AG04450 (cell line): ENCODE data around the gene ANKRD6. TPM values are rescaled to one million over a fixed set of nuclear protein-coding genes. Genes with fewer than 3 reads are reported as not detected.

Experiments used
- CTCF ChIA-PET: fragments of 300-600, 350-600 bp; formaldehyde crosslinking; extraction: SDS; loops from one replicate; lab custom pipeline; 2022; ENCODE audit warnings: antibody characterized with exemption, inconsistent platforms; lab: Charles Lee
- POLR2A ChIA-PET: fragments of 350-600 bp; formaldehyde crosslinking; extraction: SDS; loops from one replicate; lab custom pipeline; 2021; ENCODE audit warnings: antibody characterized with exemption, inconsistent platforms; lab: Yijun Ruan, JAX
- DNase-seq: peaks from one replicate; pipeline ENCODE4 v3.0.0-alpha.2; 2011; ENCODE audit warnings: low read depth, low spot score
- H3K27ac ChIP-seq: one replicate; pipeline ENCODE4 v1.5.1; 2012; ENCODE audit warnings: low read depth, low read length, control low read depth
- H3K27me3 ChIP-seq: one replicate; pipeline ENCODE4 v1.6.0; 2012; ENCODE audit warnings: low read length; ENCODE audit not compliant: control insufficient read depth, insufficient read depth
- H3K4me3 ChIP-seq: 2 replicates; pipeline ENCODE4 v1.5.1; 2011; ENCODE audit warnings: mild to moderate bottlenecking, low read depth, low read length, control low read depth
- H3K9me3 ChIP-seq: 2 replicates; pipeline ENCODE4 v1.5.1; 2012; ENCODE audit warnings: low read length; ENCODE audit not compliant: control insufficient read depth, insufficient read depth
- polyA plus RNA-seq: library from polyadenylated mRNA; depleted of rRNA; stranded (reverse); fragments of >200 nt; gene quantifications from 2 replicates; pipeline ENCODE4 v1.2.3, GENCODE V29; 2011
- TF ChIP-seq, protein P1 (sequence below): IDR thresholded peaks from 2 replicates; pipeline ENCODE4 v1.5.1; 2011; ENCODE audit warnings: low read depth, low read length, control low read depth, inconsistent platforms

ANKRD6 gene
- polyA plus RNA-seq, 1 experiment, result 0.10 TPM

DNA sequence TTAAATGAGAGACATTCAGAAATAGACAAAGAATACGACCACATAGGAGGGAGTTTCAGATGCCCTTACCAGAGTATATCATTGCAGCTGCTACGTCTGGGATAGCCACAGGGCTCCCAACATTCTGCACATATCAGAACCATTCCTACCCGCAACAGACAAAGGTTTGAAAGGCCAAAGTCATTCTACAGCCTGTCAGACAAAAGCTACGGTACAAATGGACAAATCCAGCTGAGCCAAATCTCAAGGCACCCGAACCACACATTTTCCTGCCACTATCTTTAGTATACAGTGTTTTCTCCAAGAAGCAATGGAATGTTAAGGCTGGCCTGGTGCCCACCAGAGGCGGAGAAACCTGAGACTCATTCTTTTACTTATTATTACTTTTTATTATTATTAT lies 236.1 kb downstream of the ANKRD6 start:
- ChIA-PET CTCF (no interaction called here), POLR2A (no interaction called here)
- Histone ChIP-seq H3K4me3 (no peak overlapping the region), H3K27ac (no peak overlapping the region), H3K27me3 (no peaks in the 10 kb centered on the region), H3K9me3 (no peaks in the 10 kb centered on the region)
- TF ChIP-seq, protein P1, sequence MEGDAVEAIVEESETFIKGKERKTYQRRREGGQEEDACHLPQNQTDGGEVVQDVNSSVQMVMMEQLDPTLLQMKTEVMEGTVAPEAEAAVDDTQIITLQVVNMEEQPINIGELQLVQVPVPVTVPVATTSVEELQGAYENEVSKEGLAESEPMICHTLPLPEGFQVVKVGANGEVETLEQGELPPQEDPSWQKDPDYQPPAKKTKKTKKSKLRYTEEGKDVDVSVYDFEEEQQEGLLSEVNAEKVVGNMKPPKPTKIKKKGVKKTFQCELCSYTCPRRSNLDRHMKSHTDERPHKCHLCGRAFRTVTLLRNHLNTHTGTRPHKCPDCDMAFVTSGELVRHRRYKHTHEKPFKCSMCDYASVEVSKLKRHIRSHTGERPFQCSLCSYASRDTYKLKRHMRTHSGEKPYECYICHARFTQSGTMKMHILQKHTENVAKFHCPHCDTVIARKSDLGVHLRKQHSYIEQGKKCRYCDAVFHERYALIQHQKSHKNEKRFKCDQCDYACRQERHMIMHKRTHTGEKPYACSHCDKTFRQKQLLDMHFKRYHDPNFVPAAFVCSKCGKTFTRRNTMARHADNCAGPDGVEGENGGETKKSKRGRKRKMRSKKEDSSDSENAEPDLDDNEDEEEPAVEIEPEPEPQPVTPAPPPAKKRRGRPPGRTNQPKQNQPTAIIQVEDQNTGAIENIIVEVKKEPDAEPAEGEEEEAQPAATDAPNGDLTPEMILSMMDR, result no peak
- DNase-seq, result no peak

GRCh38 chr6:89670935-89671565 lies 238.1 kb downstream of the ANKRD6 start:
- ChIA-PET CTCF (no interaction called here), POLR2A (no interaction called here)
- Histone ChIP-seq H3K27ac (no peak overlapping the region), H3K27me3 (no peaks in the 10 kb centered on the region), H3K4me3 (no peak overlapping the region), H3K9me3 (no peaks in the 10 kb centered on the region)
- DNase-seq, result no peak
- TF ChIP-seq, protein P1, result no peak

DNA sequence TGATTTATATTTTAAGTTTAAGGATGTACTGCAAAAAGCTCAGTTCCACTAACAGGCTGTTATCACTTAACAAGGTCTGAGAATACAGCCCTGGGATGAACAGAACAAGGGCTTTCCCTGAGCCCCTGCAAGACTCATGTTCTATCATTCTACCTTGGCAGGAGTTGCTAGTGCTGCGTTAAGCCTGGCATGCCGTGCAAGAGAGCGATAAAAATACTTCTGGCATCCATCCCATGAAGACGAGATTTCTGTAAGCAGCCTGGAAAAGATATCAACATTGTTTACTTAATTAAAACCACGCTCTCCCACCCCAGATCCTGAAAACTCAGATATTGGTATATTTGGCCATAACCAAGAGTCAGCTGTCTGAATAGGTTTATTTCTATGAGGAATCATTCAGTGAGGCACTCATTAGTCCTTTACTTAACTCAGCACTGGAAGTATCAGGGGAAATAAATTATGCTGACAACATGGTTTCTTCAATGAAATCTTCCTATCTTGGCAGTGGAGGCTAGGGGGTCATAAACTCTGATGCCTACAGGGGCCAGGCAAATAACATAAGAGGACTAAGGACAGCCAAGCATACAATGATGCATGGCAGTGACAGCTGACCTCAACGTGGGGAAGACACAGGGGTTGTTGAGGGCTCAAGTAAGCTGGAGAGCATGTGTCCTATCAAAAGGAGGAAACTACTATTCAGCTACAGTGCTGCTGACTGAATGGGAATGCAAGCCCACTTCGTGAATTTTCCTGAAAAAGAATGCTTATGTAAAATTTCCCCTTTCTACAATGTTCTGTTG lies 243.2 kb downstream of the ANKRD6 start:
- CTCF ChIA-PET, result no interaction called here
- no peaks in the 10 kb centered on the region for H3K9me3 ChIP-seq
- no peak overlapping the region for H3K4me3 ChIP-seq
- peak; percentile 48 for DNase-seq
- no peak overlapping the region for H3K27ac ChIP-seq
- no peaks in the 10 kb centered on the region for H3K27me3 ChIP-seq
- POLR2A ChIA-PET, result no interaction called here
- TF ChIP-seq, protein P1, result no peak

GRCh38 chr6:89678531-89678930 lies 245.6 kb downstream of the ANKRD6 start:
- Histone ChIP-seq H3K27me3 (no peaks in the 10 kb centered on the region), H3K4me3 (no peak overlapping the region), H3K27ac (no peak overlapping the region), H3K9me3 (no peaks in the 10 kb centered on the region)
- ChIA-PET CTCF (no interaction called here), POLR2A (no interaction called here)
- TF ChIP-seq, protein P1, result no peak
- no peak for DNase-seq
